Liver (tissue), 3 donors: ENCODE results near the gene THAP11.

Experiments used
- CTCF ChIP-seq: fragments of 150-350 bp; IDR thresholded peaks from 2 replicates; pipeline ENCODE4 v1.5.1; 2017; ENCODE audit warnings: improper control_type of control experiment, low read depth, low read length; ENCODE audit not compliant: missing input control
- EGR1 ChIP-seq, 2 donors: IDR thresholded peaks; 2 replicates each; pipeline ENCODE4 v1.6.1; 2016 to 2018; ENCODE audit warnings: antibody characterized with exemption in 2 of 2, low read depth in 2 of 2
- GABPA ChIP-seq, 2 donors: IDR thresholded peaks in 1 of 2; conservative IDR thresholded peaks in 1 of 2; 2 replicates each; pipeline ENCODE4 v1.6.1; 2016; ENCODE audit warnings: antibody characterized with exemption in 2 of 2, mild to moderate bottlenecking in 1 of 2, moderate library complexity in 1 of 2
- JUND ChIP-seq, 2 donors: IDR thresholded peaks; 2 replicates each; pipeline ENCODE4 v1.6.1; 2016; ENCODE audit warnings: antibody characterized with exemption in 2 of 2
- NR2F2 ChIP-seq: IDR thresholded peaks from 2 replicates; pipeline ENCODE4 v1.6.1; 2016; ENCODE audit warnings: antibody characterized with exemption
- RAD21 ChIP-seq, 2 donors: IDR thresholded peaks; 2 replicates each; pipeline ENCODE4 v1.6.1; 2016; ENCODE audit warnings: antibody characterized with exemption in 2 of 2, mild to moderate bottlenecking in 2 of 2
- SP1 ChIP-seq: IDR thresholded peaks from 2 replicates; pipeline ENCODE4 v1.6.1; 2018; ENCODE audit warnings: antibody characterized with exemption, mild to moderate bottlenecking
- YY1 ChIP-seq: IDR thresholded peaks from 2 replicates; pipeline ENCODE4 v1.6.1; 2016; ENCODE audit warnings: antibody characterized with exemption, mild to moderate bottlenecking
- TF ChIP-seq, protein P1 (sequence below): IDR thresholded peaks from 2 replicates; pipeline ENCODE4 v1.6.1; 2016; ENCODE audit warnings: antibody characterized with exemption
- donor health status: healthy.
- donor health status: healthy.

DNA sequence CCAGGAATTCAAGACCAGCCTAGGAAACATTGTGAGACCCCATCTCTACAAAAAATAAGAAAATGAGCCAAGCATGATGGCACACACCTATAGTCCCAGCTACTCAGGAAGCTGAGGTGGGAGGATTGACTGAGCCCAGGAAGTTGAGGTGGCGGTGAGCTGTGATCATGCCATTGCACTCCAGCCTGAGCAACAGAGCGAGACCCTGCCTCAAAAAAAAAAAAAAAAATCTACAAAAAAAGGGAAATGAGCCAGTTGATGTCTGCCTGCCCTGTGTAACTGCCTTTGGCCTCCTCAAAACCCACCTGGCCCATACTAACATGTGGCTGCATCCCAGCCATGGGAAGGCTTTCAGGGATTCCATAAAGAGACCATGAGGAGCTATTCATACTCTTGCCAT, 40.2 kb upstream of the THAP11 start:
- TF ChIP-seq CTCF, result no peak
- TF ChIP-seq RAD21 (IDR thresholded peaks at IDR 0.05), result no peak
- TF ChIP-seq, protein P1, sequence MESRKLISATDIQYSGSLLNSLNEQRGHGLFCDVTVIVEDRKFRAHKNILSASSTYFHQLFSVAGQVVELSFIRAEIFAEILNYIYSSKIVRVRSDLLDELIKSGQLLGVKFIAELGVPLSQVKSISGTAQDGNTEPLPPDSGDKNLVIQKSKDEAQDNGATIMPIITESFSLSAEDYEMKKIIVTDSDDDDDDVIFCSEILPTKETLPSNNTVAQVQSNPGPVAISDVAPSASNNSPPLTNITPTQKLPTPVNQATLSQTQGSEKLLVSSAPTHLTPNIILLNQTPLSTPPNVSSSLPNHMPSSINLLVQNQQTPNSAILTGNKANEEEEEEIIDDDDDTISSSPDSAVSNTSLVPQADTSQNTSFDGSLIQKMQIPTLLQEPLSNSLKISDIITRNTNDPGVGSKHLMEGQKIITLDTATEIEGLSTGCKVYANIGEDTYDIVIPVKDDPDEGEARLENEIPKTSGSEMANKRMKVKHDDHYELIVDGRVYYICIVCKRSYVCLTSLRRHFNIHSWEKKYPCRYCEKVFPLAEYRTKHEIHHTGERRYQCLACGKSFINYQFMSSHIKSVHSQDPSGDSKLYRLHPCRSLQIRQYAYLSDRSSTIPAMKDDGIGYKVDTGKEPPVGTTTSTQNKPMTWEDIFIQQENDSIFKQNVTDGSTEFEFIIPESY, result no peak
- TF ChIP-seq EGR1 (IDR thresholded peaks at IDR 0.05; ENCODE audit: low read depth in 2 of 2), result no peak
- TF ChIP-seq NR2F2, result no peak
- no peak for TF ChIP-seq JUND (IDR thresholded peaks at IDR 0.05)
- no peak for TF ChIP-seq GABPA (IDR thresholded peaks at IDR 0.05 in 1 of 2, conservative IDR thresholded peaks at IDR 0.05 in 1 of 2)
- no peak for TF ChIP-seq SP1
- TF ChIP-seq YY1, result no peak
